Hepatocyte (in vitro differentiated cells): ENCODE measurements around the gene ETHE1. TPM values are rescaled to one million over a fixed set of nuclear protein-coding genes. Genes with fewer than 3 reads are reported as not detected.

Experiments used
- DNase-seq: peaks from one replicate; pipeline ENCODE4 v3.0.0-alpha.2; 2016; ENCODE audit warnings: low spot score
- H2AFZ ChIP-seq: fragments of 200-600 bp; sonication (generic); 2 replicates; pipeline ENCODE4 v1.6.0; 2016; ENCODE audit warnings: antibody characterized with exemption, mild to moderate bottlenecking
- H3K27ac ChIP-seq: fragments of 200-600 bp; sonication (generic); 2 replicates; pipeline ENCODE4 v1.5.1; 2016; ENCODE audit warnings: mild to moderate bottlenecking
- H3K27me3 ChIP-seq: fragments of 200-600 bp; sonication (generic); 2 replicates; pipeline ENCODE4 v1.6.1; 2016
- H3K36me3 ChIP-seq: fragments of 200-600 bp; sonication (generic); replicated peaks from 2 replicates; pipeline ENCODE4 v1.5.1; 2016; ENCODE audit warnings: low read depth; ENCODE audit not compliant: insufficient read depth
- H3K4me1 ChIP-seq: fragments of 200-600 bp; sonication (generic); 2 replicates; pipeline ENCODE4 v1.5.1; 2016; ENCODE audit warnings: mild to moderate bottlenecking, moderate library complexity; ENCODE audit not compliant: insufficient read depth
- H3K4me2 ChIP-seq: fragments of 200-600 bp; sonication (generic); 2 replicates; pipeline ENCODE4 v1.6.0; 2016
- H3K4me3 ChIP-seq: fragments of 200-600 bp; sonication (generic); 2 replicates; pipeline ENCODE4 v1.5.1; 2016; ENCODE audit warnings: mild to moderate bottlenecking
- H3K79me2 ChIP-seq: fragments of 200-600 bp; sonication (generic); 2 replicates; pipeline ENCODE4 v1.6.0; 2017; ENCODE audit warnings: mild to moderate bottlenecking
- H3K9me2 ChIP-seq: fragments of 200-600 bp; sonication (generic); replicated peaks from 2 replicates; pipeline ENCODE4 v1.6.0; 2017; ENCODE audit warnings: mild to moderate bottlenecking; ENCODE audit not compliant: insufficient read depth
- H3K9me3 ChIP-seq: fragments of 200-600 bp; sonication (generic); 2 replicates; pipeline ENCODE4 v1.5.1; 2016; ENCODE audit warnings: low read depth, mild to moderate bottlenecking
- H4K20me1 ChIP-seq: fragments of 200-600 bp; sonication (generic); 2 replicates; pipeline ENCODE4 v1.6.0; 2016; ENCODE audit warnings: mild to moderate bottlenecking; ENCODE audit not compliant: insufficient read depth, poor library complexity, severe bottlenecking
- CTCF ChIP-seq: fragments of 200-600 bp; sonication (generic); IDR thresholded peaks from 2 replicates; pipeline ENCODE4 v1.5.1; 2016; ENCODE audit warnings: antibody characterized with exemption, mild to moderate bottlenecking; ENCODE audit not compliant: poor library complexity
- EZH2 ChIP-seq: fragments of 200-600 bp; sonication (generic); IDR thresholded peaks from 2 replicates; pipeline ENCODE4 v1.6.1; 2016; ENCODE audit warnings: antibody characterized with exemption, mild to moderate bottlenecking, borderline replicate concordance
- EZH2phosphoT487 ChIP-seq: fragments of 200-600 bp; sonication (generic); IDR thresholded peaks from one replicate; pipeline ENCODE4 v1.6.1; 2018; ENCODE audit warnings: antibody characterized with exemption, mild to moderate bottlenecking, low read depth, moderate library complexity; ENCODE audit not compliant: unreplicated experiment, severe bottlenecking
- WGBS: methylation state at CpG from one replicate; pipeline ENCODE4 v1.1.6; 2016; ENCODE audit warnings: low lambda C conversion rate; ENCODE audit errors: missing lambda C conversion rate; 5-methylcytosine and 5-hydroxymethylcytosine counted together
- polyA plus RNA-seq: library from polyadenylated mRNA; unstranded; fragments of >200 nt; fragmentation: Nextera tagmentation; extraction: Ambion mirVana; gene quantifications from 2 replicates; pipeline ENCODE4 v1.2.1, GENCODE V29; 2016
- total RNA-seq: library from RNA; depleted of rRNA; stranded (reverse); fragments of >200 nt; gene quantifications from 2 replicates; pipeline ENCODE4 v1.2.3, GENCODE V29; 2014

Gene ETHE1
- total and polyA plus RNA-seq, 2 experiments from 2014 or later: 42.1 to 65.1 TPM

GRCh38 chr19:43501661-43502418 lies 25.2 kb downstream of the ETHE1 start:
- no peaks in the 10 kb centered on the region for H3K36me3 ChIP-seq
- DNase-seq: no peak
- H4K20me1 ChIP-seq: no peaks in the 10 kb centered on the region
- H2AFZ ChIP-seq: no peak overlapping the region
- H3K27me3 ChIP-seq: no peaks in the 10 kb centered on the region
- peak overlapping the region; percentile 25 for H3K4me2 ChIP-seq
- peaks cover 23% of the 10 kb centered on the region for H3K4me1 ChIP-seq
- H3K9me2 ChIP-seq: no peaks in the 10 kb centered on the region
- TF ChIP-seq EZH2phosphoT487: no peak
- no peak for TF ChIP-seq CTCF
- TF ChIP-seq EZH2: no peak
- 72% methylated on average over 42 of the region's 43 CpGs for WGBS
- H3K27ac ChIP-seq: no peak overlapping the region
- no peak overlapping the region for H3K4me3 ChIP-seq
- no peaks in the 10 kb centered on the region for H3K9me3 ChIP-seq
- peaks cover 12% of the 10 kb centered on the region for H3K79me2 ChIP-seq

- Histone ChIP-seq H3K36me3 (no peaks in the 10 kb centered on the region), H4K20me1 (no peaks in the 10 kb centered on the region), H3K9me2 (no peaks in the 10 kb centered on the region), H3K79me2 (peaks cover 12% of the 10 kb centered on the region), H3K27me3 (no peaks in the 10 kb centered on the region), H3K9me3 (no peaks in the 10 kb centered on the region), H3K4me2 (no peak overlapping the region), H3K4me3 (no peak overlapping the region), H2AFZ (no peak overlapping the region), H3K27ac (peak overlapping the region; percentile 70), H3K4me1 (peaks cover 23% of the 10 kb centered on the region)
- peak; percentile 58 for DNase-seq
- TF ChIP-seq CTCF (no peak), EZH2 (no peak), EZH2phosphoT487 (no peak)
- 78% methylated on average over 3 of the region's 3 CpGs for WGBS
Measured at GRCh38 chr19:43499042-43499441, 28.0 kb downstream of the ETHE1 start.

GRCh38 chr19:43498233-43498842 lies 28.7 kb downstream of the ETHE1 start:
- Histone ChIP-seq H3K79me2 (peaks cover 12% of the 10 kb centered on the region), H3K4me1 (peaks cover 23% of the 10 kb centered on the region), H4K20me1 (no peaks in the 10 kb centered on the region), H3K9me3 (no peaks in the 10 kb centered on the region), H3K36me3 (no peaks in the 10 kb centered on the region), H3K27me3 (no peaks in the 10 kb centered on the region), H3K27ac (peak overlapping the region; percentile 70), H3K4me3 (no peak overlapping the region), H3K4me2 (no peak overlapping the region), H3K9me2 (no peaks in the 10 kb centered on the region), H2AFZ (no peak overlapping the region)
- no peak for TF ChIP-seq EZH2phosphoT487
- TF ChIP-seq CTCF: no peak
- no peak for TF ChIP-seq EZH2
- WGBS: 89% methylated on average over 5 of the region's 5 CpGs
- no peak for DNase-seq
